ENCODE results near the gene COMP. TPM values are rescaled to one million over a fixed set of nuclear protein-coding genes. Genes with fewer than 3 reads are reported as not detected.

COMP gene
- total RNA-seq, 4 donors from 2014 or later, result 5.1 to 9.1 (median 6.9) TPM

DNA sequence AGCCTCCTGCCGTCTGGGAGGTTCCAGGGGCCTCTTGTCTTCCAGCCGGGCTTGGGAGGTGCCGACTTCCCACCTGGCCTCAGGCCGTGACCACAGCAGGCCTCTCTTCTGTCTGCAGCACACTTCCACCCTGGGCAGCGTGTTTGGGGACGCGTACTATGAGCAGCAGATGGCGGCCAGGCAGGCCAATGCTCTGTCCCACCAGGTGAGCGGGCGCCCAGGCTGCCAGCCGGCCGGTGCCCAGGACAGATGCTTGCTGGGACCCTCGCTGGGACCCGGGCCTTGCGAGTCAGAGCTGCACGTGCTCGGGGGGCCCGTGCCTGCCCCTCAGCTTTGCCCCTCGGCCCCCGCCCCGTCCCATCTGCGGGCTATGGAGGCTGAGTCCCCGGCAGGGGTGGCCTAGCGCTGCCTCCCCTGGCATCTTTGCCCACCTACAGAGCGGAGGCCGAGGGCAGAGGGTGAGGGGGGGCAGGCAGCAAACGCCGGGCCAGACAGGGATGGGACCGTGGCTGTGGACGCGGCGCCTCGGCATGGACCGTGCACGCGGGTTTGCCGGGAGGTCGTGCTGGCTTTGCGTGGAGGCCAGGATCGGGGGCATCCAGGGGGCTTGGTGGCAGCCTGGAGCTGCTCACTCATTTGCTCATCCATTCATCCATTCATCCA, 16.2 kb downstream of the COMP start:
- peaks cover 9% of the 10 kb centered on the region for H3K4me1 ChIP-seq
- TF ChIP-seq, protein P1, sequence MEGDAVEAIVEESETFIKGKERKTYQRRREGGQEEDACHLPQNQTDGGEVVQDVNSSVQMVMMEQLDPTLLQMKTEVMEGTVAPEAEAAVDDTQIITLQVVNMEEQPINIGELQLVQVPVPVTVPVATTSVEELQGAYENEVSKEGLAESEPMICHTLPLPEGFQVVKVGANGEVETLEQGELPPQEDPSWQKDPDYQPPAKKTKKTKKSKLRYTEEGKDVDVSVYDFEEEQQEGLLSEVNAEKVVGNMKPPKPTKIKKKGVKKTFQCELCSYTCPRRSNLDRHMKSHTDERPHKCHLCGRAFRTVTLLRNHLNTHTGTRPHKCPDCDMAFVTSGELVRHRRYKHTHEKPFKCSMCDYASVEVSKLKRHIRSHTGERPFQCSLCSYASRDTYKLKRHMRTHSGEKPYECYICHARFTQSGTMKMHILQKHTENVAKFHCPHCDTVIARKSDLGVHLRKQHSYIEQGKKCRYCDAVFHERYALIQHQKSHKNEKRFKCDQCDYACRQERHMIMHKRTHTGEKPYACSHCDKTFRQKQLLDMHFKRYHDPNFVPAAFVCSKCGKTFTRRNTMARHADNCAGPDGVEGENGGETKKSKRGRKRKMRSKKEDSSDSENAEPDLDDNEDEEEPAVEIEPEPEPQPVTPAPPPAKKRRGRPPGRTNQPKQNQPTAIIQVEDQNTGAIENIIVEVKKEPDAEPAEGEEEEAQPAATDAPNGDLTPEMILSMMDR (IDR thresholded peaks at IDR 0.05), result no peak
- no peak for TF ChIP-seq POLR2A (IDR thresholded peaks at IDR 0.05)
- TF ChIP-seq EP300 (IDR thresholded peaks at IDR 0.05), result no peak
- TF ChIP-seq POLR2AphosphoS5 (IDR thresholded peaks at IDR 0.05), result no peak
- 93% methylated on average over 9 of the region's 40 CpGs for WGBS
- no peak overlapping the region for H3K4me3 ChIP-seq
- H3K27me3 ChIP-seq, result no peaks in the 10 kb centered on the region
- H3K9me3 ChIP-seq, result no peaks in the 10 kb centered on the region
- no peak for DNase-seq (ENCODE audit: low spot score in 2 of 2)
- peaks cover 4% of the 10 kb centered on the region for H3K36me3 ChIP-seq
- H3K27ac ChIP-seq, result no peak overlapping the region

DNA sequence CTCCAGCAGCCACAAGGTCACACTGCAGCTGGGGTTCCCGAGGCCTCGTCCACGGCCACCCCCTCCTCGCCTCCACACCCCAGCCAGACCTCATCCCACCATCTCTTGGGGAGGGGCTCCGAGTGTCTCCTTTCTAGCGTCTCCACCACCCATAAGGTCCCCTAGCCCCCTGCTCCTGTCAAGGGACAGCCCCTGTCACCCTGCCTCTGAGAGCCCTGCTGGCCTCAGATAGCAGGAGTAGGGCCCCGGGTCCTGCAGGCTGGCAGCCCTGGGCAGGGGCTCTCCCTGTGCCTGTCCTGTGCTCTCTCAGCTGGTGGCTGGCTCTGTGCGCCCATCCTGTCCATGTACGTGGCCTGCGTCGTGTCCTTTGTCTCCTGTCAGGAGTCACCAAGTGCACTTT, 17.0 kb downstream of the COMP start:
- H3K4me3 ChIP-seq, result no peak overlapping the region
- H3K9me3 ChIP-seq, result no peaks in the 10 kb centered on the region
- H3K4me1 ChIP-seq, result peaks cover 9% of the 10 kb centered on the region
- H3K36me3 ChIP-seq, result peaks cover 4% of the 10 kb centered on the region
- TF ChIP-seq POLR2AphosphoS5 (IDR thresholded peaks at IDR 0.05) (no peak), EP300 (IDR thresholded peaks at IDR 0.05) (no peak), POLR2A (IDR thresholded peaks at IDR 0.05) (no peak)
- TF ChIP-seq, protein P1 (IDR thresholded peaks at IDR 0.05), result no peak
- DNase-seq (ENCODE audit: low spot score in 2 of 2), result no peak
- H3K27ac ChIP-seq, result no peak overlapping the region
- WGBS, result no CpG with 5 or more reads among the region's 11 CpGs
- no peaks in the 10 kb centered on the region for H3K27me3 ChIP-seq

GRCh38 chr19:18773682-18774081, 17.4 kb downstream of the COMP start:
- peaks cover 9% of the 10 kb centered on the region for H3K4me1 ChIP-seq
- TF ChIP-seq POLR2AphosphoS5 (IDR thresholded peaks at IDR 0.05) (no peak), POLR2A (IDR thresholded peaks at IDR 0.05) (no peak), EP300 (IDR thresholded peaks at IDR 0.05) (no peak)
- TF ChIP-seq, protein P1 (IDR thresholded peaks at IDR 0.05), result no peak
- WGBS, result 86% methylated on average over 9 of the region's 9 CpGs
- H3K27me3 ChIP-seq, result no peaks in the 10 kb centered on the region
- H3K4me3 ChIP-seq, result no peak overlapping the region
- no peak overlapping the region for H3K27ac ChIP-seq
- DNase-seq (ENCODE audit: low spot score in 2 of 2), result no peak
- no peaks in the 10 kb centered on the region for H3K9me3 ChIP-seq
- H3K36me3 ChIP-seq, result peaks cover 4% of the 10 kb centered on the region

GRCh38 chr19:18772620-18773587, 18.2 kb downstream of the COMP start:
- 63% methylated on average over 23 of the region's 27 CpGs for WGBS
- Histone ChIP-seq H3K4me1 (peaks cover 9% of the 10 kb centered on the region), H3K4me3 (no peak overlapping the region), H3K9me3 (no peaks in the 10 kb centered on the region), H3K27ac (no peak overlapping the region), H3K27me3 (no peaks in the 10 kb centered on the region), H3K36me3 (peaks cover 4% of the 10 kb centered on the region)
- DNase-seq (ENCODE audit: low spot score in 2 of 2), result no peak
- TF ChIP-seq POLR2A (IDR thresholded peaks at IDR 0.05) (no peak), POLR2AphosphoS5 (IDR thresholded peaks at IDR 0.05) (no peak), EP300 (IDR thresholded peaks at IDR 0.05) (no peak)
- TF ChIP-seq, protein P1 (IDR thresholded peaks at IDR 0.05), result no peak

Measured in suprapubic skin (tissue), 4 donors.